ENCODE data around the gene RFX3.

RFX3 gene

GRCh38 chr9:3285365-3286161, 240.2 kb downstream of the RFX3 start:
- FAIRE-seq (no peak), DNase-seq (ENCODE audit: low spot score) (no peak)

- FAIRE-seq (no peak), DNase-seq (ENCODE audit: low spot score) (no peak)
These were observed 243.4 kb downstream of the RFX3 start for GRCh38 chr9:3282365-3282764.

- DNase-seq (ENCODE audit: low spot score) (no peak), FAIRE-seq (no peak)
These were observed 244.4 kb downstream of the RFX3 start for GRCh38 chr9:3281399-3281798.

- FAIRE-seq = no peak
- DNase-seq (ENCODE audit: low spot score) = no peak
These were observed 248.6 kb downstream of the RFX3 start for GRCh38 chr9:3277200-3277599.

- DNase-seq (ENCODE audit: low spot score) (no peak), FAIRE-seq (no peak)
These were observed 254.2 kb downstream of the RFX3 start for GRCh38 chr9:3271581-3271980.

- no peak for FAIRE-seq
These were observed 254.6 kb downstream of the RFX3 start for GRCh38 chr9:3271157-3271556.

GRCh38 chr9:3268223-3268622, 257.6 kb downstream of the RFX3 start:
- FAIRE-seq = no peak
- DNase-seq (ENCODE audit: low spot score) = no peak

More at GRCh38 chr9:3271157-3271556, 254.6 kb downstream of the RFX3 start:
- no peak for DNase-seq (ENCODE audit: low spot score)

GRCh38 chr9:3263698-3264097, 262.1 kb downstream of the RFX3 start:
- DNase-seq (ENCODE audit: low spot score) = no peak
- no peak for FAIRE-seq

GRCh38 chr9:3262826-3263529, 262.8 kb downstream of the RFX3 start:
- no peak for DNase-seq (ENCODE audit: low spot score)
- no peak for FAIRE-seq

- DNase-seq (ENCODE audit: low spot score) (no peak), FAIRE-seq (no peak)
These were observed 264.3 kb downstream of the RFX3 start for GRCh38 chr9:3261484-3261883.

GRCh38 chr9:3256571-3257330, 269.1 kb downstream of the RFX3 start:
- FAIRE-seq = no peak
- no peak for DNase-seq (ENCODE audit: low spot score)

GRCh38 chr9:3251309-3251708, 274.5 kb downstream of the RFX3 start:
- FAIRE-seq (no peak), DNase-seq (ENCODE audit: low spot score) (no peak)

GRCh38 chr9:3250741-3251140, 275.1 kb downstream of the RFX3 start:
- FAIRE-seq (no peak), DNase-seq (ENCODE audit: low spot score) (no peak)

GRCh38 chr9:3247211-3247610, 278.6 kb downstream of the RFX3 start:
- DNase-seq (ENCODE audit: low spot score) = no peak
- FAIRE-seq = no peak

- FAIRE-seq = no peak
These were observed 279.6 kb downstream of the RFX3 start for GRCh38 chr9:3246241-3246640.

GRCh38 chr9:3244963-3245653, 280.7 kb downstream of the RFX3 start:
- FAIRE-seq (no peak), DNase-seq (ENCODE audit: low spot score) (no peak)

More at GRCh38 chr9:3246241-3246640, 279.6 kb downstream of the RFX3 start:
- DNase-seq (ENCODE audit: low spot score) = no peak

- no peak for FAIRE-seq
- DNase-seq (ENCODE audit: low spot score) = no peak
These were observed 282.1 kb downstream of the RFX3 start for GRCh38 chr9:3243683-3244082.

GRCh38 chr9:3241290-3241689, 284.5 kb downstream of the RFX3 start:
- no peak for FAIRE-seq
- DNase-seq (ENCODE audit: low spot score) = peak; percentile 1

- peak; percentile 52 for DNase-seq (ENCODE audit: low spot score)
- FAIRE-seq = no peak
These were observed 285.0 kb downstream of the RFX3 start for GRCh38 chr9:3240656-3241268.

GRCh38 chr9:3239240-3239639, 286.6 kb downstream of the RFX3 start:
- DNase-seq (ENCODE audit: low spot score) (no peak), FAIRE-seq (no peak)

GRCh38 chr9:3238236-3238635, 287.6 kb downstream of the RFX3 start:
- DNase-seq (ENCODE audit: low spot score) (no peak), FAIRE-seq (no peak)
